Stimulated activated CD4-positive, alpha-beta T cell treated with anti-CD3 and anti-CD28 coated beads, Interleukin-1b, Interleukin-23, amount 100 ng/mL, for 48 hours (primary cell): Measurements from ENCODE around the gene RNF220.

Experiments
- DNase-seq: peaks from one replicate; pipeline ENCODE4 v3.0.0-alpha.2; 2020

The RNF220 gene

GRCh38 chr1:44405031-44405797 lies at the start of gene RNF220:
RNF220 (plus strand) TSS chr1:44405255.
- DNase-seq: peak; percentile 34

- no peak for DNase-seq
Observed at GRCh38 chr1:44355582-44356305, 49.3 kb upstream of the RNF220 start.

- no peak for DNase-seq
Observed at GRCh38 chr1:44357710-44358109, 47.3 kb upstream of the RNF220 start.

- no peak for DNase-seq
Observed at GRCh38 chr1:44359234-44359935, 45.7 kb upstream of the RNF220 start.

DNA sequence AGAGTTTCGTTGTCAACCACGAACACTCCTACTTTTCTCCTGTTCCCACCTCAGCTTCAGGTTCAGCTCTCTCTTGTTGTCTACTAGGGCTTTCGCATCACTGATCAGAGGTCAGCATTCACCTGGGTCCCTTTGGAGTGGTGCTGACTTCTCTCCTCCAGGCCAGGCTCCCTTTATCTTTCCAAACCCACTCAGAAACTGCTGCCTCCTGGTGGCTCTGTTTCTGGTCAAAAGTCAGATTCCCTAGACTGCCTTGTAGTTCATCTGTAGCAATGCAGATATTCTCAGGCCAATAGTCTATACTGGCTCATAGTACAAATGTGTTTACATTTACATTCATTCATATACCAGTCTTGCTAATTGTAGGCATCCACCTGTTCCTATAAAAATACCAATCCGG lies 43.6 kb upstream of the RNF220 start:
- DNase-seq: no peak

- no peak for DNase-seq
Observed at GRCh38 chr1:44366371-44366975, 38.6 kb upstream of the RNF220 start.

GRCh38 chr1:44367944-44368343 lies 37.1 kb upstream of the RNF220 start:
- no peak for DNase-seq

DNA sequence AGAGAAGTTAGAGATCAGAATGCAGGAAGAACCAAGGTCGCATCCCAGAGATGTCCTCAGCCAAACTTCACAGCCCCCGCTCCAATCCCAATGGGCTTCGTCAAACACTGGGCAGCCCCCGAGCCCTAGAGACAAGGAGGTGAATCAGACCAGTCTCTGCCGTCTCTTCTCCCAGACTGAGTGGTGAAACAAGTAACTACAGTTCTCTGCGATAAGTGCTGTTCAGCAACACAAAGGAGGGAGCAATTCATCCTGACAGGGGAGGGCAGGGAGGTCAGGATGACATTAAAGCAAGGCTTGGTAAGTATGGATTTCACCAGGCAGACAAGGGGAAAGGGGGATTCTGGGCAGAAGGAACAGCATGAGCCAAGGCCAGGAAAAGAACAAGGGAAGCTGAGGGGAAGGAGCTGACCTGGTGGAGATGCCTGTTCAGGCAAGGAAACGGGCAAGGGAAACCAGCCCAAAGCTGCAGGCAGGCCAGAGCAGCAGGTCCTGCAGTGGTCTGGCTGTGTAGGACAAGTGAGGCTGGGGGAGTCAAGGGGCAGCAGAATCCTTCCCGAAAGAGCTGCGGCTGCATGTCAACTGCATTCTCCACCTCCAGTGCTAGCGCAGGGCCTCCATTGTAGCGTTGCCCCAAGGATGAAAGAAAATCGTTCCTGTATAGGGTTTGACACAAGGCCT lies 36.4 kb upstream of the RNF220 start:
- no peak for DNase-seq

DNA sequence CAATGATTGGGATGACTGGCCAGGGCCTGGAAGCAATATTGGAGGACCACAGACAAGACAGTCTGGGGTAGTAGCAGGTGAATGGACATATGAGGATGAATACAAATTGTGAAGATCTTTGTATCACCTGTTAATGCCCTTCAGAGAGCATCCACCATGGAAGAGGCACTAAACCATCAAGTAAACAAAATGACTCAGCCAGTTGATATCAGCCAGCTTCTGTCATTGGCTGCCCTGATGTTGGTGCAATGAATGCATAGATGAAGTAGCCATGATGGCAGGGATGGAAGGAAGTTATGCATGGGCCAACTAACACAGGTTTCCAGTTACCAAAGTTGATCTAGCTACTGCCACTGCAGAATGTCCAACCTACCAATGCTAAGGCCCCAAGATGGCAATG lies 33.8 kb upstream of the RNF220 start:
- DNase-seq: no peak

- DNase-seq: no peak
Observed at GRCh38 chr1:44375547-44375946, 29.5 kb upstream of the RNF220 start.

DNA sequence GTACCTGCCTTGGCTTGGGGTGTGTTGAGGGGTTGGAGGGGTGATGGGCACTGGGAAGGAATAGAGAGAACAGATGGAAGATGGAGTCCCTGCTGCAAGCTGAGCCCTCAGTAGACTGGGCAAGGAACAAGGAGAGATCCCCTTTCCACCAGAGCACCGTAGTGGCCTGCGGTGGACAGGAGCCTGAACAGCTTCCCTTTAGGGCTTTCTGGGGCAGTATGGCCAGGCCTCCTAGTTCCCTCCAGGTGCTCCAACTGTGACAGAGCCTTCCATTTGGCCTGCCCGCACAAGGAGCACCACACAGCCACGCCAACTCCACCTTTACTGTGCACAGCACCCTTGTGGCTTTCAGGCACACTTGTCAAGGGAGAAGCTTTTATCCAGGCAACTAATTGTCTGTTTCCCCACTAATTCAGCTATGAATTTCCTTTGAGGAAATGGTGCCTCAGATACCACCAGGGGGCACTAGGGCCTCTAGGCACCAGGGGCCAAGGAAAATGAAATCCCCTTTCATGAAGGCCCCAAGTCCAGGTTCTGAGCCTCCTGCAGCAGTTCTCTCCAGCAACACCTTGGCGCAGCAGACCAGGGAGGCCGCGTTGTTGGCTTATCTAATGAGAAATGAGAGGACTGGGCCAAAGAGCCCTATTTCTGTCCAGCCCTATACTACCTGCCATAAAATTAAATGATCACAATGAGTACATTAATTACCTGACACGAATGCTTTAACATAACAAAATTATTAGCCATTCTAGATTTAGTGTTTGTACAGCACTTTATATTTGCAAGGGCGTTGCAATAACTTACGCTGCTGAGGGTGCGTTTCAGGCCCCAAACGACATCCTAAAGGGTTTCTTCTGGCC lies 26.9 kb upstream of the RNF220 start:
- DNase-seq: peak; percentile 37

GRCh38 chr1:44380666-44381177 lies 24.3 kb upstream of the RNF220 start:
- no peak for DNase-seq

GRCh38 chr1:44388551-44388950 lies 16.5 kb upstream of the RNF220 start:
- DNase-seq: no peak

DNA sequence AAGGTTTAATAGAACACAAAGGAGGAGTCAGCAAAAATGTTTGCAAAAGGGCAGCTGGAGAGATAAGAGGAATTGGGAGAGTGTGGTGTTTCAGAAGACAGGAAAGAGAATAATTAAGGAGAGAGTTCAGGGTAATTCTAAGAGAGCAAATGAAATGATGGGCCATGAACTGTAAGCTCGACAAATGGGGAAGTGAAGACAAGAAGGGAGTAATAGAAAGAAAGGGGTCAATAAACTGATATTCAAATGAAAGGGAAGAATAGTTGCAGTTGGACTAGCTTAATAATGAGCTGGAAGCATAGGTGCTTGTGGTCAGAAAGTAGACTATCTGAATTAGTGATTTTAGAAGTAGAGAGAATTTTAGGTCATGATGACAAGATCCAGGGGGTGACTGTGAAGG lies 15.6 kb upstream of the RNF220 start:
- DNase-seq: no peak

- no peak for DNase-seq
Observed at GRCh38 chr1:44390277-44390676, 14.8 kb upstream of the RNF220 start.

- DNase-seq: no peak
Observed at GRCh38 chr1:44401256-44402228, 3.5 kb upstream of the RNF220 start.

DNA sequence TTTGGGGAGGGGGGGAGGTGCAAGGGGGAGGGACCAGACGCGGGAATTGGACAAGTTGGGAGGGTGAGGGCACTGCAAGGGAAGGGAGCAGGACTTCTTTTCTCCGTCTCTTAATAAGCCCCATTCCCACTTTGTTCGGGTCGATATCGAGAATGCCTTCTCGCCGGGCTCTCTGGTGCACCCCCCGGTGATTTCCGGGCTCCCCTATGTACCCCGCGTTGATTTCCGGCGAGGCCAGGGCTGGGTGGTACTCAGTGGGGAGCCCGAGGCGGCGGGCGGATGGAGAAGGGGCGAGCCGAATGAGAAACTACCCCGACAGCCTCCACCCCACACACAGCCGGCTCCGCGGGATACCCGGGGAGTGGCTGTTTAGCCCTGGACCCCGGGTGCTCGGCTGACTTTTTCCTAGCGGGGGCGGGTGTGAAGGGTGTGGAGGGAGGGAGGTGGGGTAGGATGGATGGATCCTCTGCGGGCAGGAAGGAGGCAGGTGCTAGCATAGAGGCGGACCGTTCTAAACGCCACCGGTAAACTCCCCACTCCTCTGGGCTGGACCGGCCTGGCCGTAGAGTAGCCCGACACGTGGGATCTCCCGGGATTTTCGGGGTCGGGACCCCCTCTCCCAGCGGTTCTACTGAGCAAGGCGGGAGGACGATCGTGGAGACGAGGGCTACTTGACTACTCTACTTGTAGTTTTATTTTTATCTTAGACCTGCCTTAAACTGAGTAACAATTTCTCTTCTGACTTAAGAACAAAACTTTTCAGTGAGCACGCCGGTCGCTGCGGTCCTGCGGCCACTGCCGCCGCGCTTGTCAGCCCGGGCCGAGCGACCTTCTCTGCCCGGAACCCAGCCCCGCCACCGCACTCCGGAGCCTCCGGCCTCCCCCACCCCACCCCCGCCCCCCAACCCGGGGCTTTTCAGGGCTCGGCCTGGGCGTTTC lies 1.0 kb downstream of the RNF220 start:
- peak; percentile 8 for DNase-seq

- peak; percentile 5 for DNase-seq
Observed at GRCh38 chr1:44406737-44407429, 1.8 kb downstream of the RNF220 start.
